Smooth muscle cell (in vitro differentiated cells): ENCODE results near the gene PLOD1. TPM values are rescaled to one million over a fixed set of nuclear protein-coding genes. Genes with fewer than 3 reads are reported as not detected.
A peak's percentile ranks its signal among the peaks of the same experiment; 100 is the strongest.

Experiments
- DNase-seq: peaks from one replicate; lab custom pipeline; 2025; ENCODE audit not compliant: unreplicated experiment; lab: John Stamatoyannopoulos, UW
- H2AFZ ChIP-seq: fragments of 200-600 bp; sonication (generic); 2 replicates; pipeline ENCODE4 v1.6.0; 2016; ENCODE audit warnings: antibody characterized with exemption, low read depth, mild to moderate bottlenecking
- H3F3A ChIP-seq: fragments of 200-600 bp; sonication (generic); 2 replicates; pipeline ENCODE4 v1.6.0; 2017; ENCODE audit warnings: antibody characterized with exemption, low read depth
- H3K27ac ChIP-seq: fragments of 200-600 bp; sonication (generic); 2 replicates; pipeline ENCODE4 v1.5.1; 2016; ENCODE audit warnings: low read depth, mild to moderate bottlenecking
- H3K27me3 ChIP-seq: fragments of 200-600 bp; sonication (generic); 2 replicates; pipeline ENCODE4 v1.6.1; 2016; ENCODE audit warnings: low read depth, mild to moderate bottlenecking
- H3K36me3 ChIP-seq: fragments of 200-600 bp; sonication (generic); 2 replicates; pipeline ENCODE4 v1.5.1; 2016; ENCODE audit warnings: low read depth
- H3K4me1 ChIP-seq: fragments of 200-600 bp; sonication (generic); 2 replicates; pipeline ENCODE4 v1.5.1; 2016; ENCODE audit warnings: low read depth
- H3K4me2 ChIP-seq: fragments of 200-600 bp; sonication (generic); 2 replicates; pipeline ENCODE4 v1.6.0; 2016; ENCODE audit warnings: mild to moderate bottlenecking
- H3K4me3 ChIP-seq: fragments of 200-600 bp; sonication (generic); 2 replicates; pipeline ENCODE4 v1.5.1; 2016; ENCODE audit warnings: mild to moderate bottlenecking
- H3K79me2 ChIP-seq: fragments of 200-600 bp; sonication (generic); 2 replicates; pipeline ENCODE4 v1.6.0; 2016; ENCODE audit warnings: low read depth, mild to moderate bottlenecking
- H3K9ac ChIP-seq: fragments of 200-600 bp; sonication (generic); 2 replicates; pipeline ENCODE4 v1.6.0; 2016; ENCODE audit warnings: low read depth
- H3K9me3 ChIP-seq: fragments of 200-600 bp; sonication (generic); replicated peaks from 2 replicates; pipeline ENCODE4 v1.5.1; 2016; ENCODE audit warnings: low read depth
- H4K20me1 ChIP-seq: fragments of 200-600 bp; sonication (generic); 2 replicates; pipeline ENCODE4 v1.6.0; 2016; ENCODE audit warnings: low read depth
- CTCF ChIP-seq: fragments of 200-600 bp; sonication (generic); IDR thresholded peaks from 2 replicates; pipeline ENCODE4 v1.5.1; 2017; ENCODE audit warnings: borderline replicate concordance, mild to moderate bottlenecking, antibody characterized with exemption; ENCODE audit not compliant: insufficient read depth, poor library complexity, severe bottlenecking
- WGBS: methylation state at CpG from one replicate; pipeline ENCODE4 v1.1.7; 2016; ENCODE audit warnings: low lambda C conversion rate; 5-methylcytosine and 5-hydroxymethylcytosine counted together
- polyA plus RNA-seq: library from polyadenylated mRNA; unstranded; fragments of >200 nt; fragmentation: Nextera tagmentation; extraction: Ambion mirVana; gene quantifications from 2 replicates; pipeline ENCODE4 v1.2.1, GENCODE V29; 2016
- total RNA-seq: library from RNA; depleted of rRNA; stranded (reverse); fragments of >200 nt; gene quantifications from 2 replicates; pipeline ENCODE4 v1.2.3, GENCODE V29; 2014

The PLOD1 gene
- total and polyA plus RNA-seq, 2 experiments from 2014 or later, result 292 to 559 TPM

GRCh38 chr1:12011998-12012397 is 77.5 kb downstream of the PLOD1 start:
- Histone ChIP-seq H3K9me3 (no peaks in the 10 kb centered on the region), H3K4me3 (no peak overlapping the region), H3K4me2 (no peak overlapping the region), H4K20me1 (no peaks in the 10 kb centered on the region), H2AFZ (no peak overlapping the region), H3K36me3 (peaks cover 2% of the 10 kb centered on the region), H3K27ac (no peak overlapping the region), H3K9ac (no peak overlapping the region), H3K4me1 (no peaks in the 10 kb centered on the region), H3K27me3 (no peaks in the 10 kb centered on the region), H3F3A (peaks cover 2% of the 10 kb centered on the region), H3K79me2 (no peaks in the 10 kb centered on the region)
- TF ChIP-seq CTCF, result no peak
- no peak for DNase-seq
- WGBS, result 92% methylated on average over 4 of the region's 4 CpGs

GRCh38 chr1:12012560-12013316 is 78.2 kb downstream of the PLOD1 start:
- no peaks in the 10 kb centered on the region for H3K79me2 ChIP-seq
- H3K4me2 ChIP-seq, result no peak overlapping the region
- peaks cover 2% of the 10 kb centered on the region for H3F3A ChIP-seq
- TF ChIP-seq CTCF, result no peak
- no peaks in the 10 kb centered on the region for H3K36me3 ChIP-seq
- no peaks in the 10 kb centered on the region for H3K9me3 ChIP-seq
- H2AFZ ChIP-seq, result no peak overlapping the region
- no peaks in the 10 kb centered on the region for H3K27me3 ChIP-seq
- no peak for DNase-seq
- H3K4me3 ChIP-seq, result no peak overlapping the region
- no peaks in the 10 kb centered on the region for H4K20me1 ChIP-seq
- WGBS, result 92% methylated on average over 8 of the region's 8 CpGs
- H3K9ac ChIP-seq, result no peak overlapping the region
- no peaks in the 10 kb centered on the region for H3K4me1 ChIP-seq
- no peak overlapping the region for H3K27ac ChIP-seq

- Histone ChIP-seq H3K4me2 (peak overlapping the region; percentile 7), H2AFZ (no peak overlapping the region), H3K4me1 (no peaks in the 10 kb centered on the region), H3K36me3 (no peaks in the 10 kb centered on the region), H3K27me3 (no peaks in the 10 kb centered on the region), H3K9me3 (no peaks in the 10 kb centered on the region), H4K20me1 (no peaks in the 10 kb centered on the region), H3K79me2 (no peaks in the 10 kb centered on the region), H3K27ac (peak overlapping the region; percentile 86), H3K9ac (peak overlapping the region; percentile 48), H3K4me3 (no peak overlapping the region), H3F3A (peaks cover 2% of the 10 kb centered on the region)
- no peak for TF ChIP-seq CTCF
- no peak for DNase-seq
- 54% methylated on average over 16 of the region's 16 CpGs for WGBS
These were observed 79.8 kb downstream of the PLOD1 start for GRCh38 chr1:12014141-12014991.
